Stimulated activated CD8-positive, alpha-beta memory T cell treated with anti-CD3 and anti-CD28 coated beads, Interleukin-2, amount 100 ng/mL, for 1 hour (primary cell): ENCODE results near the gene NMRK2.
"Not testable (repeated sequence)": the region's sequence is repeated elsewhere in the genome, so short reads cannot be mapped to it uniquely, and the experiment has no call there.

ENCODE experiments used
- DNase-seq, 2 donors: peaks; one replicate each; pipeline ENCODE4 v3.0.0-alpha.2; 2020; ENCODE audit warnings: low read depth in 2 of 2

Gene NMRK2

DNA sequence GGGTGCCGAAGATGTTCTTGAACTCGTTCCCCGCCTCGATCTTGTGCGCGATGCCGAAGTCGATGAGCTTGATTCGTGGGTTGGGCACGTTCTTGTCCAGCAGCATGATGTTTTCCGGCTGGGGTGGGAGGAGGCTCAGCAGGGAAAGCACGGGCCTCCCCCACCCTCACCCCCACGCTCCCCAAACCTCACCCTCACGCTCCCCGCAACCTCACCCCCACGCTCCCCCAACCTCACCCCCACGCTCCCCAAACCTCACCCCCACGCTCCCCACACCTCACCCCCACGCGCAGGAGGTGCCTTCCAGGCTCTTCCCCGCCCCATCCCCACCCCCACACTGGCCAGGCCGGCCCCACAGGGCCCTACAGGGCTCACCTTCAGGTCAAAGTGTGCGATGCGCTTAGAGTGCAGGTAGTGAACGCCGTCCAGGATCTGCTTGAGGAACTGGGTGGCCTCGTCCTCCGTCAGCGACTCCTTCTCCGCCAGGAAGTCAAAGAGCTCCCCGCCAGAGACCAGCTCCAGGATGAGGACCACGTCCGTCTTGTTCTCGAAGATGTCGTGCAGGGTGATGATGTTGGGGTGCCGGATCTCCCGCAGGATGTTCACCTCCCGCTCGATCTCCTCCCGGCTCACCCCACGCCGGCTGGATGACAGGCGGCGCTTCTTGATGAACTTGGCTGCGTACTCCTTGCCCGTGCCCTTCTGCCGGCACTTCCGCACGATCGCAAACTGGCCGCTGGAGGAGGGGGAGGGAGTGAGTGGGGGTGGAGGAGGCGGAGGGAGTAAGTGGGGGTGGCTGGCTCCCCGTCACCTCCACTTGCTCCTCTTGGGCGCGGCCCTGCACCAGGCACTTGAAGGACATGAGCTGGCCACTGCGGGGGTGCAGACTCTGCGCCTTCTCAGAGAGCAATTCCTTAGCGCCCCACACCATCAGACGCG lies 31.7 kb downstream of the NMRK2 start:
- DNase-seq = no peak

GRCh38 chr19:3966051-3967017 lies 33.5 kb downstream of the NMRK2 start:
- no peak for DNase-seq

- DNase-seq = not testable (repeated sequence)
These were observed 35.1 kb downstream of the NMRK2 start for GRCh38 chr19:3967983-3968382.

DNA sequence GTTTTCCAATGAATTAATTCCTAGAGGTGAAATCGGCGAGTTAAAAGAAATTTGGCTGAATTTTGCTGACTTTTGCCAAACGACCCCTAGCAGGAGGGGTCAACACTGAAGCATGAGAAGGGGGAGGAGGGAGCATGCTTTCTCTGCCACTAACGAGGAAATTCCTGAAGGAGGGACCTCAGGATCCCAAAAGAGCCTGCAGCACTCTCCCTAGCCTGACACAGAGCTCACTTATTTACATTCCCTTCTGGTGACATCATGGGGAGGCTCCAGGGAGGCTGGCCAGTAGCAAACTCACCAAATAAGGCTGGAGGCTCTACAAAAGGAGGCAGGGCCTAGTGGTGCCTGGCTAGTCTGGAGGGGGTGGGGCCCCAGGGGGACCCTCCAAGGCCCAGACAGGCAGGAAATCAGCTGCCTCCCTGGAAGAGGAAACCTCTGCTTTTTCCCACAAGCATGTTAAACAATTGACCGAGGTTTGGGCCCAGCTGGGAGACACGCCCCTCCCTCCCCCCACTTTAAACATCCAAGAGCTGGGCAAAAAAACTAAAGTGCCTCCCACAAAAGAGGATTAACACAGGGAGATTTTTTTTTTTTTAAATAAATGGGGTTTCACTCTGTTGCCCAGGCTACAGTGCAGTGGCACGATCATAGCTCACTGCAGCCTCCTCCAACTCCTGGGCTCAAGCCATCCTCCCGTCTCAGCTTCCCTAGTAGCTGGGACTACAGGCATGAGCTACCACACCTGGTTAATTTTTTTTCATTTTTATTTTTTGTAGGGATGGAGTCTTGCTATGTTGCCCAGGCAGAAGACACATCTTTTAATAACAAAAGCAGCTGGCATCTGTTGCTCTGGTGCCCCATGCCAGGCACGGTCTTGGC lies 35.9 kb downstream of the NMRK2 start:
- DNase-seq = no peak

GRCh38 chr19:3969435-3970312 lies 36.8 kb downstream of the NMRK2 start:
- DNase-seq = no peak

GRCh38 chr19:3970313-3970807 lies 37.5 kb downstream of the NMRK2 start:
- DNase-seq = no peak

GRCh38 chr19:3970808-3971598 lies 38.1 kb downstream of the NMRK2 start, which contains the start of gene DAPK3:
DAPK3 (minus strand) TSS chr19:3971099; CDS start chr19:3969735, 1,364 bp downstream.
- DNase-seq = peak; percentile 83

DNA sequence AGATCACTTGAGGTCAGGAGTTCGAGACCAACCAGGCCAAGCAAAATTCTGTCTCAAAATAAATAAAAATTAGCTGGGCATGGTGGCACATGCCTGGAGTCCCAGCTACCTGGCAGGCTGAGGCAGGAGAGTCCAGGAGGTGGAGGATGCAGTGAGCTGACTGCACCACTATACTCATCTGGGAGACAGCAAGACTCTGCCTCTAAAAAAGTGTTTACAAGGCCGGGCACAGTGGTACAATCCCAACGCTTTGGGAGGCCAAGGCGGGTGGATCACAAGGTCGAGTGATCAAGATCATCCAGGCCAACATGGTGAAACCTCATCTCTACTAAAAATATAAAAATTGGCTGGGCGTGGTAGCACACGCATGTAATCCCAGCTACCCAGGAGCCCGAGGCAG lies 42.3 kb downstream of the NMRK2 start:
- DNase-seq = no peak

DNA sequence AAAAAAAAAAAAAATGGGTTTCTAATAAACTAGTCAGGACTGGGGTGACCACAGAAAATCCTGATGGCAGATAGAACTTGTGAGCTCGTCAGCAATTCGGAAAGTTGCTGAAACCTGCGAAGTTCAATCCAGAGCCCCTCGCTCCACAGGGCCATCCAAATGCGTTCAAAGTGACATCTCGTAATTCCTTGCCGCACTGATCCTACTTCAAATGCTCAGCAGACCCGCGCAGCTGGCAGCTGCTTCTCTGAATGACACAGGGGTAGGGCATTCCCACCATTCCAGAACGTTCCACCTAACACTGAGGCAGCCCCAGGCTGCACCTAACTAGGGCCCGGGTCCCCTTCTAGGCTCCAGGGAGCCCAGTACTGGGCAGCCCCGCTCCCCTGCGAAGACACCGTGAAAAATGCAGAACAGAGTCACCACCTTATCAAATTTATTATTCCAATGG lies 42.8 kb downstream of the NMRK2 start:
- DNase-seq = no peak

- DNase-seq = no peak
These were observed 43.8 kb downstream of the NMRK2 start for GRCh38 chr19:3976495-3977241.

GRCh38 chr19:3977242-3978143 lies 44.6 kb downstream of the NMRK2 start:
- DNase-seq = no peak

DNA sequence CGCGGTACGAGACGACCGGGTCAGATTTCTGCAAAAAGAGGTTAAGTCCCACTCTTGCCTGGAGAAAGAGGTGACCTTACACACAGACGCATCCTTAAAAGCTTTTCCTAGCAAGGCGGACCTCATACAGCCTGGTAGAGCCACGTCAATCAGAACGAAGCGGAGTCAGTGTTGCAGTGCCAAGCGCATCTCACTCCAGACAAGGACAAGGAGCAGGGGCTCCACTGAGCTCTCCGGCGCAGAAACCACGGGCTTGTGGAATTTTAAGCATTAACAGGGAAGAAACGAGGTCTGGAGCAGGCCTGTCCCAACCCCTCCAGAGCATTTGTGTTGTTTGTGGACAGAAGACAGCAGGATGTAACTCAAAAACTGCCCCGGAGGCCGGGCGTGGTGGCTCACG lies 45.3 kb downstream of the NMRK2 start:
- no peak for DNase-seq

DNA sequence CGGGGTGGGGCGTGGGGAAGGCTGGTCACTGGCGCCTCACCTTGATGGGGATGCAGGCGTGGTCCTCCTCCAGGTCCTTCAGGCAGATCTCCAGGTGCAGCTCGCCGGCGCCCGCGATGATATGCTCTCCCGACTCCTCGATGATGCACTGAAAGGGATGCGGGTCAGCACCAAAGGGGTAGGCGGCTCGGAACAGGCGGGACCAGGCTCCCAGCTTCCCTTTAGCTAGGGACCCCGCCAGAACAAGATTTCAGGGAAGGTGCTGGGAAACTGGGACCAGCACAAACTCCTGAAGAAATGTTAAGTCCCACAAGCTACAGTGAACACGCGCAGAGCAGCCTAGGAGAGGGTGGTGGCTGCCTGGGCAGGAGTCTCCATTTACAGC lies 46.4 kb downstream of the NMRK2 start:
- no peak for DNase-seq

GRCh38 chr19:3979674-3980352 lies 46.9 kb downstream of the NMRK2 start:
- DNase-seq = no peak

- no peak for DNase-seq
These were observed 47.7 kb downstream of the NMRK2 start for GRCh38 chr19:3980353-3981251.

DNA sequence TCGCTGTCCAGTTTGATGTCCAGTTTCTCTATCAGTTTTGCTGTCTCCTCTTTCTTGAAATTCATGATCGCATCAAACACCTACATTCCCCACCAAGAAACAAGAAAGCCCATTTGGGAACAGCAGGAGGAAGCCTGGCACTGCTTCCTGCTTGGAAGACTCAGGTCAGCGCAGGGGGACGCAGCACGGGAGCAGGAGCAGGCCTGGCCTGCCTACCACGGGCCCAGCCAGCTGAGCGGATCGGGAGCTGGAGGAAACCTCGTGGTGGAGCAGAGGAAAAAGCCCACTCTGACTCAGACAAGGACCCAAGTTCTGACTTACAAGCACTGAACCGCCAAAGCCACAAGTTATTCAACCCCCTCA lies 48.5 kb downstream of the NMRK2 start:
- no peak for DNase-seq
